Mucosa of descending colon (tissue), 3 donors: ENCODE measurements around the gene PRSS38. TPM values are rescaled to one million over a fixed set of nuclear protein-coding genes. Genes with fewer than 3 reads are reported as not detected.

Source experiments
- ATAC-seq: fragments of 200-7000 bp; cut with Tn5 transposase; one replicate; pipeline ENCODE4 v1.9.1; 2020; ENCODE audit warnings: mild to moderate bottlenecking, moderate library complexity
- DNase-seq, 3 donors: peaks; one replicate each; pipeline ENCODE4 v3.0.0-alpha.2; 2020
- H3K36me3 ChIP-seq: fragments of 200-600 bp; one replicate; pipeline ENCODE4 v1.8.0; 2021; ENCODE audit warnings: low read depth, mild to moderate bottlenecking
- H3K4me1 ChIP-seq: fragments of 200-600 bp; one replicate; pipeline ENCODE4 v1.8.0; 2021; ENCODE audit warnings: low read depth, mild to moderate bottlenecking
- H3K4me3 ChIP-seq: fragments of 200-600 bp; one replicate; pipeline ENCODE4 v1.8.0; 2021; ENCODE audit warnings: mild to moderate bottlenecking
- H3K9me3 ChIP-seq: fragments of 200-600 bp; one replicate; pipeline ENCODE4 v1.8.0; 2021; ENCODE audit warnings: mild to moderate bottlenecking
- intact Hi-C, 2 donors: fragments of 100-400 bp; cut with DNase I in 1 of 2; cut with micrococcal nuclease in 1 of 2; formaldehyde crosslinking; loops; one replicate each; pipeline versions ENCODE4 v1.11.0 to v1.11.1; 2022; cut with DNase I, micrococcal nuclease
- total RNA-seq, 3 donors: library from RNA; stranded (reverse); fragmentation: NEBNext Ultra II Directional in 2 of 3; extraction: Animal tissue kit (Norgen Biotek cat#: 25700) in 2 of 3; gene quantifications; one replicate each; pipeline versions ENCODE4 v1.2.1 to v1.2.4, GENCODE V29; 2021 to 2023
- TF ChIP-seq, protein P1 (sequence below): fragments of 200-600 bp; IDR thresholded peaks from one replicate; pipeline ENCODE4 v1.8.0; 2022; ENCODE audit warnings: antibody characterized with exemption, mild to moderate bottlenecking
- donor health status: DM: no; HTN: no; CAD: no; lungs with moderate emphysema.
- donor health status: DM: no; HTN: no; CAD: no.
- donor health status: DM: no; HTN: yes; CAD: no.

PRSS38 gene
- total RNA-seq, 3 donors from 2014 or later: not detected

DNA sequence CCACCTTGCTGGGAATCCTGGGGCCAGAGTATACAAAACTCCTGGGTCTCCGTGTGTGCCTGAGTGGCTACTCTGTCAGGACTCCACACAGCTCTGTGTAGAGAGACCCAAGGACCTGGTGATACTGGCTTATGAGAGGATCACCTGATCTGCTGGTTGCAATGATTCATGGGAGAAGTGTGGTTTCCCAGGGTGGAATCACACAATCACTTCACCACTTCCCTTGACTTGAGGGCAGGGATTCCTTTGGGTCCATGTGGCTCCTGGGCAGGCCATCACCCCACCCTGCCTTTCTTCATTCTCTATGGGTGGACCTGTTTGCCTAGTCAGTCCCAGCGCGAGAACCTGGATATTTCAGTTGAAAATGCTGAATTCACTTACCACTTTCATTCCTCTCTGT is 13.3 kb downstream of the PRSS38 start:
- no peaks in the 10 kb centered on the region for H3K36me3 ChIP-seq
- DNase-seq (no peak), ATAC-seq (no peak)
- H3K4me1 ChIP-seq: no peaks in the 10 kb centered on the region
- TF ChIP-seq, protein P1, sequence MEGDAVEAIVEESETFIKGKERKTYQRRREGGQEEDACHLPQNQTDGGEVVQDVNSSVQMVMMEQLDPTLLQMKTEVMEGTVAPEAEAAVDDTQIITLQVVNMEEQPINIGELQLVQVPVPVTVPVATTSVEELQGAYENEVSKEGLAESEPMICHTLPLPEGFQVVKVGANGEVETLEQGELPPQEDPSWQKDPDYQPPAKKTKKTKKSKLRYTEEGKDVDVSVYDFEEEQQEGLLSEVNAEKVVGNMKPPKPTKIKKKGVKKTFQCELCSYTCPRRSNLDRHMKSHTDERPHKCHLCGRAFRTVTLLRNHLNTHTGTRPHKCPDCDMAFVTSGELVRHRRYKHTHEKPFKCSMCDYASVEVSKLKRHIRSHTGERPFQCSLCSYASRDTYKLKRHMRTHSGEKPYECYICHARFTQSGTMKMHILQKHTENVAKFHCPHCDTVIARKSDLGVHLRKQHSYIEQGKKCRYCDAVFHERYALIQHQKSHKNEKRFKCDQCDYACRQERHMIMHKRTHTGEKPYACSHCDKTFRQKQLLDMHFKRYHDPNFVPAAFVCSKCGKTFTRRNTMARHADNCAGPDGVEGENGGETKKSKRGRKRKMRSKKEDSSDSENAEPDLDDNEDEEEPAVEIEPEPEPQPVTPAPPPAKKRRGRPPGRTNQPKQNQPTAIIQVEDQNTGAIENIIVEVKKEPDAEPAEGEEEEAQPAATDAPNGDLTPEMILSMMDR: no peak
- no peaks in the 10 kb centered on the region for H3K9me3 ChIP-seq
- intact Hi-C loops: no loop called here
- no peak overlapping the region for H3K4me3 ChIP-seq

DNA sequence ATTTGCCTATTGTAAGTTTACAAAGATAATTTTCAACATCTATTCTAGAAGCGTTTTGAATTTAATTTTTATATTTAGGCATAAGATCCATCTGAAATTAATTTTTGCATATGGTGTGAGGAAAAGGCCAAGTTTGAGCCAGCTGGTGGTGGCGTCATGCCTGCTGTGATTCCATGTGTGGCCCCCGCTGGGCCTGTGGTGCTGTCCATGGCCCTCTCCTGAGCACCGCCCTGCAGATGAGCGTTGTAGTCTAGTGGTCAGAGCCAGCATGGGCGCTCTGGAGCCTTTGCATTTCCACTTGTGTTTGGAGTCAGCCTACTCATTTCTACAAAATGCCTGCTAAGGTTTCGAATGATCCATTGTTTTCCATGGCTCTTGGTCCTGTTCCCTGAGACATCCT is 22.7 kb downstream of the PRSS38 start:
- H3K9me3 ChIP-seq: no peaks in the 10 kb centered on the region
- no peak for ATAC-seq
- H3K4me3 ChIP-seq: no peak overlapping the region
- TF ChIP-seq, protein P1: no peak
- no peaks in the 10 kb centered on the region for H3K4me1 ChIP-seq
- no peaks in the 10 kb centered on the region for H3K36me3 ChIP-seq
- DNase-seq: no peak
- intact Hi-C loops: no loop called here

DNA sequence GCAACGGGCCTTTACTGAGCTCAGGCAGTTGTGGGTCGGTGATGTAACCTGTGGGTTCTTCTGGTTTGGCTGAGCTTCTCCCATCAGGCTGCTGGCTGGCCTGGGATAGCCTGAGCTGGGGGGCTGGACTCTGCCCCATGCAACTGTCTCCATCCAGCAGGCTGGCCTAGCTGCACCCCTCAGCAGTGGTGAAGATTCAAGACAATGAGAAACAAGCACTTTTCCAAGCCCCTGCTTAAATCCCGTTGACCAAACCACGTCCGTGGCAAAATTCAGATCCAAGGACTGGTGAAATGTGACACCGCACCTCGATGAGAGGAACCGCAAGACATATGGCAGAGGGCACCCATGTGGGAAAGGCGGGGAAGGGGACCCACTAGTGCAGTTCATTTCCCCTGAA is 25.6 kb downstream of the PRSS38 start:
- intact Hi-C loops: no loop called here
- ATAC-seq: no peak
- no peak overlapping the region for H3K4me3 ChIP-seq
- no peaks in the 10 kb centered on the region for H3K4me1 ChIP-seq
- no peaks in the 10 kb centered on the region for H3K9me3 ChIP-seq
- no peaks in the 10 kb centered on the region for H3K36me3 ChIP-seq
- TF ChIP-seq, protein P1: no peak
- DNase-seq: no peak

DNA sequence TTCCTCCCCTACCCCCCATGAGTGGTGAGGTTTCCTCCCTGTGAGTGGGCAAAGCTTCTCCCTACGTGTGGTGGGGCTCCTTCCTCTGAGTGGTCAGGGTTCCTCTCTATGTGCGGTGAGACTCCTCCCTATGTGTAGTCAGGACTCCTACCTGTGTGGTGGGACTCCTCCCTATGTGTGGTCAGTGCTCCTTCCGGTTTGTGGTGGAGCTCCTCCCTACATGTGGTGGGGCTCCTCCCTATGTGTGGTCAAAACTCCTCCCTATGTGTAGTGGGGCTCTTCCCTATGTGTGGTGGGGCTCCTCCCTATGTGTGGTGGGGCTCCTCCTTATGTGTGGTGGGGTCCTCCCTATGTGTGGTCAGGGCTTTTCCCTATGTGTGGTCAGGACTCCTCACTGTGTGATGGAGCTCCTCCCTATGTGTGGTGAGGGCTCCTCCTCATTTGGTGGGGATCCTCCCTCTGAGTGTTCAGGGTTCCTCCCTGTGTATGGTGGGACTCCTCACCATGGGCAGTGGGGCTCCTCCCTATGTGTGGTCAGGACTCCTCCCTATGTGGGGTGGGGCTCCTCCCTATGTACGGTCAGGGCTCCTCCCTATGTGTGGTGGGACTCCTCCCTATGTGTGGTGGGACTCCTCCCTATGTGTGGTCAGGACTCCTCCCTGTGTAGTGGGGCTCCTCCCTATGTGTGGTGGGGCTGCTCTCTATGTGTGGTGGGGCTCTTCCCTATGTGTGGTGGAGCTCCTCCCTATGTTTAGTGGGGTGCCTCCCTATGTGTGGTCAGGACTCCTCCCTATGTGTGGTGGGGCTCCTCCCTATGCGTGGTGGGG is 29.1 kb downstream of the PRSS38 start:
- TF ChIP-seq, protein P1: no peak
- Histone ChIP-seq H3K36me3 (no peaks in the 10 kb centered on the region), H3K9me3 (no peaks in the 10 kb centered on the region), H3K4me1 (no peaks in the 10 kb centered on the region), H3K4me3 (no peak overlapping the region)
- ATAC-seq (no peak), DNase-seq (no peak)
- intact Hi-C loops: no loop called here

DNA sequence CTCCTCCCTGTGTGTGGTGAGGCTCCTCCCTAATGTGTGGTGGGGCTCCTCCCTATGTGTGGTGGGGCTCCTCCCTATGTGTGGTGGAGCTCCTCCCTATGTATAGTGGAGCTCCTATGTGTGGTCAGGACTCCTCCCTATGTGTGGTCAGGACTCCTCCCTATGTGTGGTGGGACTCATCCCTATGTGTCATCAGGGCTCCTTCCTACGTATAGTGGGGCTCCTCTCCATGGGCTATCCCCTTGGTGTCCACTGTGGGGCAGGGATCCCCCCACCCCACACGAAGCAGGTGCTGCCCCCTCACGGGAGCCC is 29.6 kb downstream of the PRSS38 start:
- H3K9me3 ChIP-seq: no peaks in the 10 kb centered on the region
- H3K4me3 ChIP-seq: no peak overlapping the region
- DNase-seq (no peak), ATAC-seq (no peak)
- no peaks in the 10 kb centered on the region for H3K4me1 ChIP-seq
- TF ChIP-seq, protein P1: no peak
- intact Hi-C loops: no loop called here
- no peaks in the 10 kb centered on the region for H3K36me3 ChIP-seq

DNA sequence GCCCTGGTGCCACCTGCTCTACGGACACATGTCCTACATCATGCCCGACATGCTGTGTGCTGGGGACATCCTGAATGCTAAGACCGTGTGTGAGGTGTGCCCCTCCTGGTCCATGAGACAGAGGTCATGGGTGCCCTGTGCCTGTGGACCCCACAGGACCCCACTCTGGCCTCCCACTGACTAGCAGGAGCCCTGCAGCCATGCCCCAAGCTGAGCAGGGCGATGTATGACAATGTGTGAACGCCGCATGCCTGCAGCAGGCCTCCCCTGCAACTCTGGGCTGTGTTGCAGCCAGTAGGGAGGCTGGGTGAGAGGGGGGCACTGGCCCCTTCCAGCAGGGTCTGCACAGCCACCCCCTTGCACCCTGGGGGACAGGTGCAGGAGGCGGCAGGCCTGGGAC is 30.0 kb downstream of the PRSS38 start:
- TF ChIP-seq, protein P1: no peak
- no peak overlapping the region for H3K4me3 ChIP-seq
- no peaks in the 10 kb centered on the region for H3K36me3 ChIP-seq
- intact Hi-C loops: no loop called here
- no peaks in the 10 kb centered on the region for H3K9me3 ChIP-seq
- no peaks in the 10 kb centered on the region for H3K4me1 ChIP-seq
- ATAC-seq (no peak), DNase-seq (no peak)
